22Rv1 (cell line): ENCODE results near the gene CDC42EP4.

Experiments used
- ZFX ChIP-seq: fragments of 450-650 bp; IDR thresholded peaks from 2 replicates; pipeline ENCODE4 v1.6.1; 2017; ENCODE audit warnings: antibody characterized with exemption, borderline replicate concordance
- TF ChIP-seq, protein P1 (sequence below): fragments of 450-650 bp; IDR thresholded peaks from 2 replicates; pipeline ENCODE4 v1.5.1; 2017; ENCODE audit warnings: mild to moderate bottlenecking

DNA sequence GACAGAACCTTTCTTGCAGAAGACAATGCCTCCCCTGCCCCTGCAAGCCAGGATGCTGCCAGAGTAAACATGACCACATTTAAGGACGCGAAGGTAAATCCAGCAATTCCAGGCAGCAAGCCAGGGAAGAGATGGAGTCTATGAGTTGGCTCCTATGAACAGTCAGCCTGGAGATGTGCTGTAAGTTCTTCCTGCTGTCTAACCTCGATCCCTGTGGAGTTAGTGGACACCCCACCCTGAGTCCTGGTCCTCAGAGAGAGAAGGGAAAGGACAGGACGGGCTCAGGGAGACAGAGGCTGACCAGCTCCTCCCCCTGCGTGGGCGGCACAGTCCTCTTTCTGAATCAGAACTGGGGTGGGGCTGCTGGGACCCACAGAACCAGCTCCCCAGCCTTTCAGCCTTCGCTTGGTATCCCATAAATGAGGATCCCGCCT is 24.9 kb downstream of the CDC42EP4 start:
- TF ChIP-seq, protein P1, sequence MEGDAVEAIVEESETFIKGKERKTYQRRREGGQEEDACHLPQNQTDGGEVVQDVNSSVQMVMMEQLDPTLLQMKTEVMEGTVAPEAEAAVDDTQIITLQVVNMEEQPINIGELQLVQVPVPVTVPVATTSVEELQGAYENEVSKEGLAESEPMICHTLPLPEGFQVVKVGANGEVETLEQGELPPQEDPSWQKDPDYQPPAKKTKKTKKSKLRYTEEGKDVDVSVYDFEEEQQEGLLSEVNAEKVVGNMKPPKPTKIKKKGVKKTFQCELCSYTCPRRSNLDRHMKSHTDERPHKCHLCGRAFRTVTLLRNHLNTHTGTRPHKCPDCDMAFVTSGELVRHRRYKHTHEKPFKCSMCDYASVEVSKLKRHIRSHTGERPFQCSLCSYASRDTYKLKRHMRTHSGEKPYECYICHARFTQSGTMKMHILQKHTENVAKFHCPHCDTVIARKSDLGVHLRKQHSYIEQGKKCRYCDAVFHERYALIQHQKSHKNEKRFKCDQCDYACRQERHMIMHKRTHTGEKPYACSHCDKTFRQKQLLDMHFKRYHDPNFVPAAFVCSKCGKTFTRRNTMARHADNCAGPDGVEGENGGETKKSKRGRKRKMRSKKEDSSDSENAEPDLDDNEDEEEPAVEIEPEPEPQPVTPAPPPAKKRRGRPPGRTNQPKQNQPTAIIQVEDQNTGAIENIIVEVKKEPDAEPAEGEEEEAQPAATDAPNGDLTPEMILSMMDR = no peak
- no peak for TF ChIP-seq ZFX
